Measurements from ENCODE around the gene SOX15. TPM values are rescaled to one million over a fixed set of nuclear protein-coding genes. Genes with fewer than 3 reads are reported as not detected.
A peak's percentile ranks its signal among the peaks of the same experiment; 100 is the strongest.

SOX15 gene
- total and polyA plus RNA-seq, 9 donors = 1.4 to 4.1 (median 2.0) TPM

- DNase-seq = peak; percentile 71
- H3K4me1 ChIP-seq (ENCODE audit: control insufficient read depth, insufficient read depth, low read length) = peaks cover 63% of the 10 kb centered on the region
- H3K4me3 ChIP-seq (ENCODE audit: low read length) = no peak overlapping the region
- peaks cover 39% of the 10 kb centered on the region for H3K36me3 ChIP-seq (ENCODE audit: control insufficient read depth, insufficient read depth, low read length)
- no peaks in the 10 kb centered on the region for H3K27me3 ChIP-seq (ENCODE audit: control insufficient read depth, insufficient read depth, low read length)
- WGBS (ENCODE audit: insufficient coverage) = 50% methylated on average over 7 of the region's 12 CpGs
- no peaks in the 10 kb centered on the region for H3K9me3 ChIP-seq (replicated peaks; ENCODE audit: control insufficient read depth, low read depth, low read length)
- H3K27ac ChIP-seq (ENCODE audit: low read length) = peak overlapping the region; percentile 56
Measured at GRCh38 chr17:7587420-7588151, 2.3 kb downstream of the SOX15 start.

- H3K27me3 ChIP-seq (ENCODE audit: control insufficient read depth, insufficient read depth, low read length) = no peaks in the 10 kb centered on the region
- H3K4me1 ChIP-seq (ENCODE audit: control insufficient read depth, insufficient read depth, low read length) = peaks cover 71% of the 10 kb centered on the region
- no peak for DNase-seq
- WGBS (ENCODE audit: insufficient coverage) = 57% methylated on average over 3 of the region's 9 CpGs
- no peaks in the 10 kb centered on the region for H3K9me3 ChIP-seq (replicated peaks; ENCODE audit: control insufficient read depth, low read depth, low read length)
- peaks cover 31% of the 10 kb centered on the region for H3K36me3 ChIP-seq (ENCODE audit: control insufficient read depth, insufficient read depth, low read length)
- no peak overlapping the region for H3K4me3 ChIP-seq (ENCODE audit: low read length)
- peak overlapping the region; percentile 56 for H3K27ac ChIP-seq (ENCODE audit: low read length)
Measured at GRCh38 chr17:7586673-7587419, 3.0 kb downstream of the SOX15 start.

GRCh38 chr17:7583253-7584109, 6.4 kb downstream of the SOX15 start, which contains the start of gene MPDU1:
Gene MPDU1, plus strand, starts transcription at chr17:7583852. Its CDS starts 11 bp downstream, at chr17:7583863.
- WGBS (ENCODE audit: insufficient coverage) = 2% methylated on average over 56 of the region's 69 CpGs
- Histone ChIP-seq H3K4me3 (ENCODE audit: low read length) (peak within 1 kb of the TSS; percentile 62), H3K4me1 (ENCODE audit: control insufficient read depth, insufficient read depth, low read length) (peaks cover 64% of the 10 kb centered on the region), H3K27ac (ENCODE audit: low read length) (peak within 1 kb of the TSS; percentile 97), H3K9me3 (replicated peaks; ENCODE audit: control insufficient read depth, low read depth, low read length) (no peaks in the 10 kb centered on the region), H3K36me3 (ENCODE audit: control insufficient read depth, insufficient read depth, low read length) (peaks cover 43% of the 10 kb centered on the region), H3K27me3 (ENCODE audit: control insufficient read depth, insufficient read depth, low read length) (no peaks in the 10 kb centered on the region)
- DNase-seq = peak; percentile 100

- Histone ChIP-seq H3K9me3 (replicated peaks; ENCODE audit: control insufficient read depth, low read depth, low read length) (no peaks in the 10 kb centered on the region), H3K27me3 (ENCODE audit: control insufficient read depth, insufficient read depth, low read length) (no peaks in the 10 kb centered on the region), H3K4me1 (ENCODE audit: control insufficient read depth, insufficient read depth, low read length) (peaks cover 56% of the 10 kb centered on the region), H3K36me3 (ENCODE audit: control insufficient read depth, insufficient read depth, low read length) (peaks cover 50% of the 10 kb centered on the region), H3K4me3 (ENCODE audit: low read length) (peak overlapping the region; percentile 62), H3K27ac (ENCODE audit: low read length) (peak overlapping the region; percentile 97)
- no peak for DNase-seq
- 88% methylated on average over 32 of the region's 36 CpGs for WGBS (ENCODE audit: insufficient coverage)
Measured at GRCh38 chr17:7582396-7583252, 7.3 kb downstream of the SOX15 start.

- H3K27me3 ChIP-seq (ENCODE audit: control insufficient read depth, insufficient read depth, low read length) = no peaks in the 10 kb centered on the region
- 72% methylated on average over 13 of the region's 23 CpGs for WGBS (ENCODE audit: insufficient coverage)
Measured at GRCh38 chr17:7580604-7581575, 9.0 kb downstream of the SOX15 start.

GRCh38 chr17:7579834-7580603, 9.9 kb downstream of the SOX15 start:
- DNase-seq = no peak
- peaks cover 53% of the 10 kb centered on the region for H3K4me1 ChIP-seq (ENCODE audit: control insufficient read depth, insufficient read depth, low read length)
- WGBS (ENCODE audit: insufficient coverage) = 61% methylated on average over 6 of the region's 12 CpGs
- H3K36me3 ChIP-seq (ENCODE audit: control insufficient read depth, insufficient read depth, low read length) = peaks cover 62% of the 10 kb centered on the region
- H3K27me3 ChIP-seq (ENCODE audit: control insufficient read depth, insufficient read depth, low read length) = no peaks in the 10 kb centered on the region
- H3K9me3 ChIP-seq (replicated peaks; ENCODE audit: control insufficient read depth, low read depth, low read length) = no peaks in the 10 kb centered on the region
- peak overlapping the region; percentile 72 for H3K27ac ChIP-seq (ENCODE audit: low read length)
- H3K4me3 ChIP-seq (ENCODE audit: low read length) = peak overlapping the region; percentile 23

More at GRCh38 chr17:7580604-7581575, 9.0 kb downstream of the SOX15 start:
- peak overlapping the region; percentile 42 for H3K27ac ChIP-seq (ENCODE audit: low read length)
- H3K4me1 ChIP-seq (ENCODE audit: control insufficient read depth, insufficient read depth, low read length) = peaks cover 47% of the 10 kb centered on the region
- no peaks in the 10 kb centered on the region for H3K9me3 ChIP-seq (replicated peaks; ENCODE audit: control insufficient read depth, low read depth, low read length)
- H3K36me3 ChIP-seq (ENCODE audit: control insufficient read depth, insufficient read depth, low read length) = peaks cover 57% of the 10 kb centered on the region
- peak overlapping the region; percentile 23 for H3K4me3 ChIP-seq (ENCODE audit: low read length)
- DNase-seq = no peak

GRCh38 chr17:7579001-7579833, 10.7 kb downstream of the SOX15 start, which contains the start of gene CD68:
Gene CD68, plus strand, starts transcription at chr17:7579638. Its CDS starts 40 bp downstream, at chr17:7579678.
- Histone ChIP-seq H3K4me3 (ENCODE audit: low read length) (peak within 1 kb of the TSS; percentile 23), H3K27me3 (ENCODE audit: control insufficient read depth, insufficient read depth, low read length) (no peaks in the 10 kb centered on the region), H3K27ac (ENCODE audit: low read length) (peak within 1 kb of the TSS; percentile 72), H3K9me3 (replicated peaks; ENCODE audit: control insufficient read depth, low read depth, low read length) (no peaks in the 10 kb centered on the region), H3K36me3 (ENCODE audit: control insufficient read depth, insufficient read depth, low read length) (peaks cover 70% of the 10 kb centered on the region), H3K4me1 (ENCODE audit: control insufficient read depth, insufficient read depth, low read length) (peaks cover 51% of the 10 kb centered on the region)
- 22% methylated on average over 1 of the region's 7 CpGs for WGBS (ENCODE audit: insufficient coverage)
- peak; percentile 85 for DNase-seq
